SK-N-SH (cell line): ENCODE measurements around the gene TNPO1. TPM values are rescaled to one million over a fixed set of nuclear protein-coding genes. Genes with fewer than 3 reads are reported as not detected.
A peak's percentile ranks its signal among the peaks of the same experiment; 100 is the strongest.

Experiments
- CTCF ChIA-PET: fragments of 300-600, 350-600 bp; formaldehyde crosslinking; extraction: SDS; loops from one replicate; lab custom pipeline; 2021; lab: Yijun Ruan, JAX
- POLR2A ChIA-PET: fragments of 350-600 bp; sonication (Branson Sonifier 250); formaldehyde crosslinking; extraction: SDS; loops from one replicate; lab custom pipeline; 2020; ENCODE audit warnings: antibody characterized with exemption, inconsistent platforms; lab: Yijun Ruan, JAX
- DNase-seq: peaks from one replicate; pipeline ENCODE4 v3.0.0; 2012
- H2AFZ ChIP-seq: fragments of 200-600 bp; sonication (generic); 2 replicates; pipeline ENCODE4 v1.8.1; 2016; ENCODE audit warnings: antibody characterized with exemption, mild to moderate bottlenecking, low read depth
- H3F3A ChIP-seq: fragments of 200-600 bp; sonication (generic); replicated peaks from 2 replicates; pipeline ENCODE3; 2016; ENCODE audit warnings: antibody characterized with exemption, mild to moderate bottlenecking; ENCODE audit not compliant: insufficient read depth
- H3K27ac ChIP-seq, 2 experiments: fragments of 200-500 bp in 1 of 2; fragments of 200-600 bp in 1 of 2; sonication (Bioruptor generic) in 1 of 2; sonication (generic), shearing (Covaris generic) in 1 of 2; 2 replicates each; pipeline versions ENCODE4 v1.5.1 to v1.6.1; 2014 to 2016; ENCODE audit warnings: low read depth in 2 of 2, inconsistent platforms in 1 of 2, low read length in 1 of 2, mild to moderate bottlenecking in 1 of 2, mixed read lengths in 1 of 2
- H3K27me3 ChIP-seq: fragments of 200-600 bp; sonication (generic), shearing (Covaris generic); 2 replicates; pipeline ENCODE4 v1.6.1; 2016; ENCODE audit warnings: mixed run types; ENCODE audit not compliant: insufficient read depth
- H3K36me3 ChIP-seq, 2 experiments: fragments of 200-500 bp in 1 of 2; fragments of 200-600 bp in 1 of 2; sonication (Bioruptor generic) in 1 of 2; sonication (generic) in 1 of 2; replicated peaks in 1 of 2; 2 replicates each; pipeline versions ENCODE3 to v1.5.1; 2014 to 2016; ENCODE audit warnings: low read length in 1 of 2, mild to moderate bottlenecking in 1 of 2; ENCODE audit not compliant: insufficient read depth in 2 of 2, control insufficient read depth in 1 of 2
- H3K4me1 ChIP-seq, 2 experiments: fragments of 200-500 bp in 1 of 2; fragments of 200-600 bp in 1 of 2; sonication (Bioruptor generic) in 1 of 2; sonication (generic), shearing (Covaris generic) in 1 of 2; 2 replicates each; pipeline versions ENCODE4 v1.5.1 to v1.6.1; 2014 to 2016; ENCODE audit warnings: low read depth in 1 of 2, low read length in 1 of 2, mixed run types in 1 of 2; ENCODE audit not compliant: insufficient read depth in 2 of 2, control insufficient read depth in 1 of 2
- H3K4me2 ChIP-seq: fragments of 200-600 bp; sonication (generic), shearing (Covaris generic); 2 replicates; pipeline ENCODE4 v1.6.1; 2017; ENCODE audit warnings: mixed run types
- H3K4me3 ChIP-seq, 2 experiments: fragments of 200-500 bp in 1 of 2; fragments of 200-600 bp in 1 of 2; sonication (Bioruptor generic) in 1 of 2; sonication (generic), shearing (Covaris generic) in 1 of 2; 2 replicates each; pipeline versions ENCODE4 v1.5.1 to v1.8.1; 2014 to 2016; ENCODE audit warnings: low read depth in 2 of 2, inconsistent platforms in 1 of 2, low read length in 1 of 2, mild to moderate bottlenecking in 1 of 2, mixed read lengths in 1 of 2, moderate library complexity in 1 of 2
- H3K79me2 ChIP-seq: fragments of 200-600 bp; sonication (generic); 2 replicates; pipeline ENCODE4 v1.8.1; 2017; ENCODE audit warnings: mild to moderate bottlenecking; ENCODE audit not compliant: insufficient read depth
- H3K9ac ChIP-seq: fragments of 200-600 bp; sonication (generic); 2 replicates; pipeline ENCODE4 v1.6.1; 2017; ENCODE audit warnings: mixed run types
- H3K9me2 ChIP-seq: fragments of 200-600 bp; sonication (generic); 2 replicates; pipeline ENCODE4 v1.6.1; 2017; ENCODE audit warnings: mixed run types
- H3K9me3 ChIP-seq: fragments of 200-600 bp; sonication (generic); 2 replicates; pipeline ENCODE4 v1.6.1; 2017; ENCODE audit warnings: mixed run types, mild to moderate bottlenecking, moderate library complexity
- H4K20me1 ChIP-seq: fragments of 200-600 bp; sonication (generic); 2 replicates; pipeline ENCODE4 v1.6.1; 2017; ENCODE audit warnings: mild to moderate bottlenecking, mixed run types; ENCODE audit not compliant: insufficient read depth
- CHD2 ChIP-seq: fragments of 150-350 bp; IDR thresholded peaks from 2 replicates; pipeline ENCODE4 v1.6.1; 2018; ENCODE audit warnings: low read length; ENCODE audit not compliant: partially characterized antibody
- EP300 ChIP-seq, 2 experiments: IDR thresholded peaks; 2 replicates each; pipeline versions ENCODE4 v1.4.0 to v1.6.1; 2012; ENCODE audit warnings: borderline replicate concordance in 1 of 2, low read depth in 1 of 2, low read length in 1 of 2
- EZH2phosphoT487 ChIP-seq: fragments of 200-600 bp; sonication (generic); IDR thresholded peaks from 2 replicates; pipeline ENCODE4 v1.6.1; 2017; ENCODE audit warnings: low read depth, mixed run types, mild to moderate bottlenecking, antibody characterized with exemption, moderate library complexity, borderline replicate concordance
- FOXJ3 ChIP-seq: sonication (generic); formaldehyde crosslinking; IDR thresholded peaks from 2 replicates; pipeline ENCODE4 v1.5.1; 2020; ENCODE audit warnings: mild to moderate bottlenecking, missing genetic modification reagents
- GABPA ChIP-seq: IDR thresholded peaks from 2 replicates; pipeline ENCODE4 v1.4.0; 2012; ENCODE audit warnings: low read depth, mild to moderate bottlenecking
- GATA2 ChIP-seq: sonication (generic); formaldehyde crosslinking; IDR thresholded peaks from 2 replicates; pipeline ENCODE4 v1.5.0; 2020; ENCODE audit warnings: mild to moderate bottlenecking, missing genetic modification reagents
- JUND ChIP-seq: IDR thresholded peaks from 2 replicates; pipeline ENCODE4 v1.4.0; 2012
- MEF2A ChIP-seq: IDR thresholded peaks from 2 replicates; pipeline ENCODE4 v1.4.0; 2012; ENCODE audit warnings: low read depth, borderline replicate concordance
- NRF1 ChIP-seq: IDR thresholded peaks from 2 replicates; pipeline ENCODE4 v1.6.1; 2012; ENCODE audit warnings: low read depth, mild to moderate bottlenecking, low read length
- POLR2AphosphoS5 ChIP-seq: IDR thresholded peaks from 2 replicates; pipeline ENCODE4 v1.6.1; 2012; ENCODE audit warnings: low read depth, low read length
- REST ChIP-seq: IDR thresholded peaks from 2 replicates; pipeline ENCODE4 v1.6.1; 2012; ENCODE audit warnings: mild to moderate bottlenecking, low read depth, low read length, moderate library complexity
- RFX5 ChIP-seq: IDR thresholded peaks from 2 replicates; pipeline ENCODE4 v1.6.1; 2012; ENCODE audit warnings: mild to moderate bottlenecking, improper control_type of control experiment, low read length
- RXRA ChIP-seq: IDR thresholded peaks from 2 replicates; pipeline ENCODE4 v1.4.0; 2012; ENCODE audit warnings: low read depth, mild to moderate bottlenecking, borderline replicate concordance
- TAF1 ChIP-seq: IDR thresholded peaks from 2 replicates; pipeline ENCODE4 v1.6.1; 2012; ENCODE audit warnings: low read depth, mild to moderate bottlenecking, low read length, moderate library complexity, borderline replicate concordance
- TCF12 ChIP-seq: IDR thresholded peaks from 2 replicates; pipeline ENCODE4 v1.4.0; 2012
- TEAD4 ChIP-seq: IDR thresholded peaks from 2 replicates; pipeline ENCODE4 v1.4.0; 2012; ENCODE audit warnings: mild to moderate bottlenecking, borderline replicate concordance; ENCODE audit not compliant: insufficient read depth
- USF1 ChIP-seq: IDR thresholded peaks from 2 replicates; pipeline ENCODE4 v1.4.0; 2012; ENCODE audit warnings: low read depth, borderline replicate concordance
- ZBTB33 ChIP-seq: IDR thresholded peaks from 2 replicates; pipeline ENCODE4 v1.4.0; 2012; ENCODE audit warnings: low read depth, borderline replicate concordance
- WGBS: methylation state at CpG from one replicate; pipeline ENCODE4 v1.1.6; 2017; ENCODE audit warnings: low lambda C conversion rate; 5-methylcytosine and 5-hydroxymethylcytosine counted together
- polyA plus RNA-seq, 3 experiments: library from polyadenylated mRNA; depleted of rRNA; stranded (reverse); fragments of >200 nt; gene quantifications; 2 replicates each; pipeline ENCODE4 v1.2.3, GENCODE V29; 2012
- TF ChIP-seq, protein P1 (sequence below): IDR thresholded peaks from 2 replicates; pipeline ENCODE4 v1.4.0; 2012; ENCODE audit warnings: low read depth
- TF ChIP-seq, protein P2 (sequence below): IDR thresholded peaks from 2 replicates; pipeline ENCODE4; 2012

Gene TNPO1
- polyA plus RNA-seq, 1 of the 3 experiments (the other 2 are of a cell fraction), result 19.9 TPM

DNA sequence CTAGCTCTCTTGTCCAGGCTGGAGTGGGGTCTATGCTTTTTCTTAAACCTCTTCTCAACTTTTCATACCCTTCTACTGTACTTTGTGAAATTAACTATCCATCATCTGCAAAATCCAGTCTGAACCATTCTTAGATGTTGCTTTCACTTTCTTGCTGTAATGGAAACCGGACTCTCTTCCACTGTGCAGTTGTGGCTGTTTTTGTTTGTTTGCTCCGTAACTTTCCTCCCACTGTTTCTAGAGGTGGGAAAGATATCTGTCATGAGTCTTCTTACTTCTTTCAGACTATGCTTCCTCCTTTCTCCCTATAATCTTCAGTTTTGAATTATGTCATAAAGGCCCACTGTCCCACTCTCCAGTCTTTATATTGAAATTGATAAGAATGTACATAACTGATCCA, 6.5 kb downstream of the TNPO1 start:
- Histone ChIP-seq H3F3A (peaks cover 10% of the 10 kb centered on the region), H4K20me1 (peaks cover 69% of the 10 kb centered on the region), H3K9ac (no peak overlapping the region), H3K4me1 (peaks cover 16 to 21% of the 10 kb centered on the region in 2 experiments; a peak in 3 of 4 replicates), H3K4me3 (no peak overlapping the region), H3K9me2 (no peaks in the 10 kb centered on the region)
- no peak for DNase-seq
- CTCF ChIA-PET, result interaction anchor here (0.6 kb wide), 1 partner anchor 1252 kb away, joined by 3 read pairs; no protein-coding TSS in a partner anchor
- TF ChIP-seq TAF1, result no peak
- no peak for TF ChIP-seq POLR2AphosphoS5
- no peak for TF ChIP-seq GATA2
- no peak for TF ChIP-seq TEAD4
- TF ChIP-seq GABPA, result no peak
- no peak for TF ChIP-seq EP300 (IDR thresholded peaks at IDR 0.05; ENCODE audit: borderline replicate concordance in 1 of 2, low read depth in 1 of 2, low read length in 1 of 2)
- no peak for TF ChIP-seq ZBTB33
- no peak for TF ChIP-seq RFX5
- TF ChIP-seq EZH2phosphoT487, result no peak
- no peak for TF ChIP-seq FOXJ3
- TF ChIP-seq JUND, result no peak
- no peak for TF ChIP-seq MEF2A
- TF ChIP-seq USF1, result no peak
- TF ChIP-seq REST, result no peak
- TF ChIP-seq, protein P1, sequence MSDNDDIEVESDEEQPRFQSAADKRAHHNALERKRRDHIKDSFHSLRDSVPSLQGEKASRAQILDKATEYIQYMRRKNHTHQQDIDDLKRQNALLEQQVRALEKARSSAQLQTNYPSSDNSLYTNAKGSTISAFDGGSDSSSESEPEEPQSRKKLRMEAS, result no peak
- TF ChIP-seq CHD2, result no peak
- TF ChIP-seq RXRA, result no peak
- no peak for TF ChIP-seq NRF1
- no peak for TF ChIP-seq TCF12
- TF ChIP-seq, protein P2, sequence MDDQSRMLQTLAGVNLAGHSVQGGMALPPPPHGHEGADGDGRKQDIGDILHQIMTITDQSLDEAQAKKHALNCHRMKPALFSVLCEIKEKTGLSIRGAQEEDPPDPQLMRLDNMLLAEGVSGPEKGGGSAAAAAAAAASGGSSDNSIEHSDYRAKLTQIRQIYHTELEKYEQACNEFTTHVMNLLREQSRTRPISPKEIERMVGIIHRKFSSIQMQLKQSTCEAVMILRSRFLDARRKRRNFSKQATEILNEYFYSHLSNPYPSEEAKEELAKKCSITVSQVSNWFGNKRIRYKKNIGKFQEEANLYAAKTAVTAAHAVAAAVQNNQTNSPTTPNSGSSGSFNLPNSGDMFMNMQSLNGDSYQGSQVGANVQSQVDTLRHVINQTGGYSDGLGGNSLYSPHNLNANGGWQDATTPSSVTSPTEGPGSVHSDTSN, result no peak
- TF ChIP-seq, all 33 proteins: peak for 0
- 61% methylated on average over 2 of the region's 2 CpGs for WGBS
- 0 out of 2 replicates have a peak overlapping the region, but pooled peaks have one; percentile 27 for H3K4me2 ChIP-seq
- peaks cover 100% of the 10 kb centered on the region for H3K79me2 ChIP-seq
- POLR2A ChIA-PET, result no interaction called here
- H3K27ac ChIP-seq, result no peak overlapping the region
- no peak overlapping the region for H2AFZ ChIP-seq
- no peaks in the 10 kb centered on the region for H3K27me3 ChIP-seq
- H3K9me3 ChIP-seq, result no peaks in the 10 kb centered on the region
- peaks cover 17 to 37% of the 10 kb centered on the region in 2 experiments for H3K36me3 ChIP-seq
